Measurements from ENCODE around the gene WSB1.

Gene WSB1

DNA sequence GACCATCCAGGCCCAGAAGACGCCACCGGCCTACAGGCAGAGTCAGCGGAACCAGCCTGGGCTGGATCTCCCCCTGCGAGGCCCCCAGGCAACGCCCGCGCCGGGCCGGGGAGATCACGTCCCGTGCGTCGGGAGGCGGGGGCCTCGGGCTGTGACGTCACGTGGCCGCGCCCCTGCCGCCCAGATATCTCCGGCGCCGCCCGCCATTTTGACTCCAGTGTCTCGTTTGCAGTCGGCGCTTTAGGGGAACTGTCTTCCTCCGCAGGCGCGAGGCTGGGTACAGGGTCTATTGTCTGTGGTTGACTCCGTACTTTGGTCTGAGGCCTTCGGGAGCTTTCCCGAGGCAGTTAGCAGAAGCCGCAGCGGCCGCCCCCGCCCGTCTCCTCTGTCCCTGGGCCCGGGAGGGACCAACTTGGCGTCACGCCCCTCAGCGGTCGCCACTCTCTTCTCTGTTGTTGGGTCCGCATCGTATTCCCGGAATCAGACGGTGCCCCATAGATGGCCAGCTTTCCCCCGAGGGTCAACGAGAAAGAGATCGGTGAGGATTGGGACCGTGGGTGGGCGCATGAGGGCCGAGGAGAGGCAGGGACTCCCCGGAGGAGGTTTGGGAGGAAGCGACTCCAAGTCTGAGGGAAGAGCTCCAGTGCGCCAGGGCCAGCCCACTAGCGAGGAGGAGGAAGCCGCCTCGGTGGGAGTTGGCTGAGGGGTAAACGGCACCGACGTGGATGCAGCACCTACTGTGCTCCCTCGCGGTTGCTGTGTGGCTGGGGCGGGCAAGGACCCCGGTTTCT lies at the start of gene WSB1 (continued):
- TF ChIP-seq, protein P1, sequence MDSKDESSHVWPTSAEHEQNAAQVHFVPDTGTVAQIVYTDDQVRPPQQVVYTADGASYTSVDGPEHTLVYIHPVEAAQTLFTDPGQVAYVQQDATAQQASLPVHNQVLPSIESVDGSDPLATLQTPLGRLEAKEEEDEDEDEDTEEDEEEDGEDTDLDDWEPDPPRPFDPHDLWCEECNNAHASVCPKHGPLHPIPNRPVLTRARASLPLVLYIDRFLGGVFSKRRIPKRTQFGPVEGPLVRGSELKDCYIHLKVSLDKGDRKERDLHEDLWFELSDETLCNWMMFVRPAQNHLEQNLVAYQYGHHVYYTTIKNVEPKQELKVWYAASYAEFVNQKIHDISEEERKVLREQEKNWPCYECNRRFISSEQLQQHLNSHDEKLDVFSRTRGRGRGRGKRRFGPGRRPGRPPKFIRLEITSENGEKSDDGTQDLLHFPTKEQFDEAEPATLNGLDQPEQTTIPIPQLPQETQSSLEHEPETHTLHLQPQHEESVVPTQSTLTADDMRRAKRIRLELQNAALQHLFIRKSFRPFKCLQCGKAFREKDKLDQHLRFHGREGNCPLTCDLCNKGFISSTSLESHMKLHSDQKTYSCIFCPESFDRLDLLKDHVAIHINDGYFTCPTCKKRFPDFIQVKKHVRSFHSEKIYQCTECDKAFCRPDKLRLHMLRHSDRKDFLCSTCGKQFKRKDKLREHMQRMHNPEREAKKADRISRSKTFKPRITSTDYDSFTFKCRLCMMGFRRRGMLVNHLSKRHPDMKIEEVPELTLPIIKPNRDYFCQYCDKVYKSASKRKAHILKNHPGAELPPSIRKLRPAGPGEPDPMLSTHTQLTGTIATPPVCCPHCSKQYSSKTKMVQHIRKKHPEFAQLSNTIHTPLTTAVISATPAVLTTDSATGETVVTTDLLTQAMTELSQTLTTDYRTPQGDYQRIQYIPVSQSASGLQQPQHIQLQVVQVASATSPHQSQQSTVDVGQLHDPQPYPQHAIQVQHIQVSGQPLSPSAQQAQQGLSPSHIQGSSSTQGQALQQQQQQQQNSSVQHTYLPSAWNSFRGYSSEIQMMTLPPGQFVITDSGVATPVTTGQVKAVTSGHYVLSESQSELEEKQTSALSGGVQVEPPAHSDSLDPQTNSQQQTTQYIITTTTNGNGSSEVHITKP (tag by site-specific recombination; IDR thresholded peaks at IDR 0.05), result peak; percentile 89
- TF ChIP-seq, protein P2, sequence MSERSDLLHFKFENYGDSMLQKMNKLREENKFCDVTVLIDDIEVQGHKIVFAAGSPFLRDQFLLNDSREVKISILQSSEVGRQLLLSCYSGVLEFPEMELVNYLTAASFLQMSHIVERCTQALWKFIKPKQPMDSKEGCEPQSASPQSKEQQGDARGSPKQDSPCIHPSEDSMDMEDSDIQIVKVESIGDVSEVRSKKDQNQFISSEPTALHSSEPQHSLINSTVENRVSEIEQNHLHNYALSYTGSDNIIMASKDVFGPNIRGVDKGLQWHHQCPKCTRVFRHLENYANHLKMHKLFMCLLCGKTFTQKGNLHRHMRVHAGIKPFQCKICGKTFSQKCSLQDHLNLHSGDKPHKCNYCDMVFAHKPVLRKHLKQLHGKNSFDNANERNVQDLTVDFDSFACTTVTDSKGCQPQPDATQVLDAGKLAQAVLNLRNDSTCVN (tag by site-specific recombination; optimal IDR thresholded peaks at IDR 0.05), result peak; percentile 69
- TF ChIP-seq ZFP37 (tag by site-specific recombination; IDR thresholded peaks at IDR 0.05) (peak; percentile 92), ZNF629 (tag by site-specific recombination; IDR thresholded peaks at IDR 0.05) (peak; percentile 99), YY2 (tag by site-specific recombination; IDR thresholded peaks at IDR 0.05) (peak; percentile 89), ZBTB8A (tag by site-specific recombination; IDR thresholded peaks at IDR 0.05) (peak; percentile 78), ZNF391 (tag by site-specific recombination; IDR thresholded peaks at IDR 0.05; ENCODE audit: borderline replicate concordance, low read depth) (peak; percentile 83; the same call in 1 of the 2 replicates), GLIS2 (tag by site-specific recombination; IDR thresholded peaks at IDR 0.05) (peak; percentile 95), ZNF548 (tag by site-specific recombination; IDR thresholded peaks at IDR 0.05) (no peak), ZNF785 (tag by site-specific recombination; IDR thresholded peaks at IDR 0.05) (peak; percentile 72; the same call in 1 of the 2 replicates), KLF1 (tag by site-specific recombination; IDR thresholded peaks at IDR 0.05) (peak; percentile 93), ZNF561 (tag by site-specific recombination; IDR thresholded peaks at IDR 0.05; ENCODE audit: borderline replicate concordance) (peak; percentile 74; the same call in 1 of the 2 replicates), ZNF624 (tag by site-specific recombination; IDR thresholded peaks at IDR 0.05) (0 out of 2 replicates have a peak, but pooled peaks have one; percentile 33), ZBTB48 (tag by site-specific recombination; IDR thresholded peaks at IDR 0.05) (peak; percentile 87), WT1 (tag by site-specific recombination; IDR thresholded peaks at IDR 0.05) (no peak), EGR2 (tag by site-specific recombination; IDR thresholded peaks at IDR 0.05; ENCODE audit: low read depth) (peak; percentile 77), OVOL3 (tag by site-specific recombination; IDR thresholded peaks at IDR 0.05) (peak; percentile 63), ZBTB17 (tag by site-specific recombination; IDR thresholded peaks at IDR 0.05) (peak; percentile 41; the same call in 1 of the 2 replicates), ZXDB (tag by site-specific recombination; IDR thresholded peaks at IDR 0.05) (peak; percentile 79), ZEB2 (tag by site-specific recombination; IDR thresholded peaks at IDR 0.05) (peak; percentile 84), SP2 (tag by site-specific recombination; IDR thresholded peaks at IDR 0.05) (peak; percentile 63)
- TF ChIP-seq, protein P3, sequence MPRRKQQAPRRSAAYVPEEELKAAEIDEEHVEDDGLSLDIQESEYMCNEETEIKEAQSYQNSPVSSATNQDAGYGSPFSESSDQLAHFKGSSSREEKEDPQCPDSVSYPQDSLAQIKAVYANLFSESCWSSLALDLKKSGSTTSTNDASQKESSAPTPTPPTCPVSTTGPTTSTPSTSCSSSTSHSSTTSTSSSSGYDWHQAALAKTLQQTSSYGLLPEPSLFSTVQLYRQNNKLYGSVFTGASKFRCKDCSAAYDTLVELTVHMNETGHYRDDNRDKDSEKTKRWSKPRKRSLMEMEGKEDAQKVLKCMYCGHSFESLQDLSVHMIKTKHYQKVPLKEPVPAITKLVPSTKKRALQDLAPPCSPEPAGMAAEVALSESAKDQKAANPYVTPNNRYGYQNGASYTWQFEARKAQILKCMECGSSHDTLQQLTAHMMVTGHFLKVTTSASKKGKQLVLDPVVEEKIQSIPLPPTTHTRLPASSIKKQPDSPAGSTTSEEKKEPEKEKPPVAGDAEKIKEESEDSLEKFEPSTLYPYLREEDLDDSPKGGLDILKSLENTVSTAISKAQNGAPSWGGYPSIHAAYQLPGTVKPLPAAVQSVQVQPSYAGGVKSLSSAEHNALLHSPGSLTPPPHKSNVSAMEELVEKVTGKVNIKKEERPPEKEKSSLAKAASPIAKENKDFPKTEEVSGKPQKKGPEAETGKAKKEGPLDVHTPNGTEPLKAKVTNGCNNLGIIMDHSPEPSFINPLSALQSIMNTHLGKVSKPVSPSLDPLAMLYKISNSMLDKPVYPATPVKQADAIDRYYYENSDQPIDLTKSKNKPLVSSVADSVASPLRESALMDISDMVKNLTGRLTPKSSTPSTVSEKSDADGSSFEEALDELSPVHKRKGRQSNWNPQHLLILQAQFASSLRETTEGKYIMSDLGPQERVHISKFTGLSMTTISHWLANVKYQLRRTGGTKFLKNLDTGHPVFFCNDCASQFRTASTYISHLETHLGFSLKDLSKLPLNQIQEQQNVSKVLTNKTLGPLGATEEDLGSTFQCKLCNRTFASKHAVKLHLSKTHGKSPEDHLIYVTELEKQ (tag by site-specific recombination; IDR thresholded peaks at IDR 0.05; ENCODE audit: borderline replicate concordance), result peak; percentile 30; the same call in 1 of the 2 replicates
- TF ChIP-seq, protein P4, sequence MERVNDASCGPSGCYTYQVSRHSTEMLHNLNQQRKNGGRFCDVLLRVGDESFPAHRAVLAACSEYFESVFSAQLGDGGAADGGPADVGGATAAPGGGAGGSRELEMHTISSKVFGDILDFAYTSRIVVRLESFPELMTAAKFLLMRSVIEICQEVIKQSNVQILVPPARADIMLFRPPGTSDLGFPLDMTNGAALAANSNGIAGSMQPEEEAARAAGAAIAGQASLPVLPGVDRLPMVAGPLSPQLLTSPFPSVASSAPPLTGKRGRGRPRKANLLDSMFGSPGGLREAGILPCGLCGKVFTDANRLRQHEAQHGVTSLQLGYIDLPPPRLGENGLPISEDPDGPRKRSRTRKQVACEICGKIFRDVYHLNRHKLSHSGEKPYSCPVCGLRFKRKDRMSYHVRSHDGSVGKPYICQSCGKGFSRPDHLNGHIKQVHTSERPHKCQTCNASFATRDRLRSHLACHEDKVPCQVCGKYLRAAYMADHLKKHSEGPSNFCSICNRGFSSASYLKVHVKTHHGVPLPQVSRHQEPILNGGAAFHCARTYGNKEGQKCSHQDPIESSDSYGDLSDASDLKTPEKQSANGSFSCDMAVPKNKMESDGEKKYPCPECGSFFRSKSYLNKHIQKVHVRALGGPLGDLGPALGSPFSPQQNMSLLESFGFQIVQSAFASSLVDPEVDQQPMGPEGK (tag by site-specific recombination; IDR thresholded peaks at IDR 0.05), result peak; percentile 99
- TF ChIP-seq, protein P5, sequence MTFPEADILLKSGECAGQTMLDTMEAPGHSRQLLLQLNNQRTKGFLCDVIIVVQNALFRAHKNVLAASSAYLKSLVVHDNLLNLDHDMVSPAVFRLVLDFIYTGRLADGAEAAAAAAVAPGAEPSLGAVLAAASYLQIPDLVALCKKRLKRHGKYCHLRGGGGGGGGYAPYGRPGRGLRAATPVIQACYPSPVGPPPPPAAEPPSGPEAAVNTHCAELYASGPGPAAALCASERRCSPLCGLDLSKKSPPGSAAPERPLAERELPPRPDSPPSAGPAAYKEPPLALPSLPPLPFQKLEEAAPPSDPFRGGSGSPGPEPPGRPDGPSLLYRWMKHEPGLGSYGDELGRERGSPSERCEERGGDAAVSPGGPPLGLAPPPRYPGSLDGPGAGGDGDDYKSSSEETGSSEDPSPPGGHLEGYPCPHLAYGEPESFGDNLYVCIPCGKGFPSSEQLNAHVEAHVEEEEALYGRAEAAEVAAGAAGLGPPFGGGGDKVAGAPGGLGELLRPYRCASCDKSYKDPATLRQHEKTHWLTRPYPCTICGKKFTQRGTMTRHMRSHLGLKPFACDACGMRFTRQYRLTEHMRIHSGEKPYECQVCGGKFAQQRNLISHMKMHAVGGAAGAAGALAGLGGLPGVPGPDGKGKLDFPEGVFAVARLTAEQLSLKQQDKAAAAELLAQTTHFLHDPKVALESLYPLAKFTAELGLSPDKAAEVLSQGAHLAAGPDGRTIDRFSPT (tag by site-specific recombination; IDR thresholded peaks at IDR 0.05), result peak; percentile 44; the same call in 1 of the 2 replicates

Data from HEK293 (cell line).